Activated gamma-delta T cell treated with anti-CD3 and anti-CD28 coated beads, Interleukin-2, amount 50 U/mL, for 16 hours (primary cell): ENCODE data around the gene CELF4.

Experiments
- DNase-seq: peaks from one replicate; pipeline ENCODE4 v3.0.0-alpha.2; 2020; ENCODE audit warnings: low read depth

CELF4 gene

GRCh38 chr18:37494406-37494805 is 71.2 kb downstream of the CELF4 start:
- DNase-seq = no peak

- DNase-seq = no peak
Observed at GRCh38 chr18:37493352-37493935, 72.2 kb downstream of the CELF4 start.

- no peak for DNase-seq
Observed at GRCh38 chr18:37492952-37493351, 72.6 kb downstream of the CELF4 start.

- DNase-seq = no peak
Observed at GRCh38 chr18:37491526-37491925, 74.1 kb downstream of the CELF4 start.

GRCh38 chr18:37489998-37490397 is 75.6 kb downstream of the CELF4 start:
- DNase-seq = no peak

- no peak for DNase-seq
Observed at GRCh38 chr18:37489011-37489410, 76.6 kb downstream of the CELF4 start.

- DNase-seq = no peak
Observed at GRCh38 chr18:37487400-37487867, 78.2 kb downstream of the CELF4 start.

GRCh38 chr18:37486848-37487247 is 78.8 kb downstream of the CELF4 start:
- DNase-seq = no peak

GRCh38 chr18:37484983-37485834 is 80.4 kb downstream of the CELF4 start:
- no peak for DNase-seq

- no peak for DNase-seq
Observed at GRCh38 chr18:37483984-37484819, 81.4 kb downstream of the CELF4 start.

GRCh38 chr18:37483221-37483971 is 82.2 kb downstream of the CELF4 start:
- DNase-seq = no peak

- no peak for DNase-seq
Observed at GRCh38 chr18:37482433-37482832, 83.2 kb downstream of the CELF4 start.

GRCh38 chr18:37482002-37482401 is 83.6 kb downstream of the CELF4 start:
- no peak for DNase-seq

- DNase-seq = no peak
Observed at GRCh38 chr18:37481491-37481890, 84.1 kb downstream of the CELF4 start.

GRCh38 chr18:37481072-37481471 is 84.5 kb downstream of the CELF4 start:
- no peak for DNase-seq

GRCh38 chr18:37476611-37477295 is 88.8 kb downstream of the CELF4 start:
- DNase-seq = no peak

GRCh38 chr18:37476182-37476581 is 89.4 kb downstream of the CELF4 start:
- no peak for DNase-seq

GRCh38 chr18:37473195-37473840 is 92.3 kb downstream of the CELF4 start:
- DNase-seq = no peak

- no peak for DNase-seq
Observed at GRCh38 chr18:37471637-37472036, 94.0 kb downstream of the CELF4 start.

GRCh38 chr18:37470986-37471385 is 94.6 kb downstream of the CELF4 start:
- no peak for DNase-seq
